HepG2 (cell line): Measurements from ENCODE around the gene CCDC97. TPM values are rescaled to one million over a fixed set of nuclear protein-coding genes. Genes with fewer than 3 reads are reported as not detected.

Source experiments
- ATAC-seq: fragments of 200-7000 bp; cut with Tn5 transposase; 3 replicates; pipeline ENCODE4 v1.9.1; 2020; ENCODE audit warnings: mild to moderate bottlenecking, moderate library complexity
- BruUV-seq: library from RNA; stranded (reverse); fragments of 400-500 nt; replicated peaks from 2 replicates; lab custom pipeline; 2021; lab: Mats Ljungman, UMichigan
- CTCF ChIA-PET: fragments of 300-600 bp; formaldehyde crosslinking; extraction: SDS; loops from one replicate; lab custom pipeline; 2021; ENCODE audit warnings: low total read pairs, inconsistent platforms, low intra/inter-chr PET ratio; lab: Yijun Ruan, JAX
- POLR2A ChIA-PET: fragments of 350-600 bp; sonication (Branson Sonifier 250); formaldehyde crosslinking; loops from one replicate; lab custom pipeline; 2020; ENCODE audit warnings: antibody characterized with exemption, inconsistent platforms; lab: Yijun Ruan, JAX
- DNase-seq: peaks from one replicate; pipeline ENCODE4 v3.0.0-alpha.2; 2015; ENCODE audit warnings: low spot score
- FAIRE-seq: peaks from 3 replicates; lab custom pipeline; 2011; peaks lifted over from hg19 to GRCh38; lab: Jason Lieb, UNC
- H2AFZ ChIP-seq: one replicate; pipeline ENCODE4 v1.6.1; 2011; ENCODE audit warnings: low read length, inconsistent platforms
- H3K27ac ChIP-seq: fragments of 300-600 bp; 3 replicates; pipeline ENCODE4 v1.8.0; 2011; ENCODE audit warnings: mixed run types, mild to moderate bottlenecking, mixed read lengths, low read length, inconsistent platforms; ENCODE audit not compliant: insufficient read depth; ENCODE audit errors: extremely low read length
- H3K27me3 ChIP-seq, 2 experiments: fragments of 200-600 bp in 1 of 2; 2 replicates in 1 of 2; 3 replicates in 1 of 2; pipeline versions ENCODE4 v1.6.0 to v1.8.0; 2011; ENCODE audit warnings: low read length in 2 of 2, mild to moderate bottlenecking in 2 of 2, moderate library complexity in 2 of 2, inconsistent platforms in 1 of 2; ENCODE audit not compliant: insufficient read depth in 2 of 2, control insufficient read depth in 1 of 2
- H3K36me3 ChIP-seq, 2 experiments: fragments of 200-600 bp in 1 of 2; replicated peaks in 1 of 2; 2 replicates in 1 of 2; 3 replicates in 1 of 2; pipeline versions ENCODE4 v1.5.1 to v1.8.0; 2011; ENCODE audit warnings: low read length in 2 of 2, inconsistent platforms in 1 of 2; ENCODE audit not compliant: insufficient read depth in 2 of 2, control insufficient read depth in 1 of 2
- H3K4me1 ChIP-seq: 2 replicates; pipeline ENCODE4 v1.5.1; 2012; ENCODE audit warnings: low read length, inconsistent platforms; ENCODE audit not compliant: insufficient read depth
- H3K4me2 ChIP-seq: 2 replicates; pipeline ENCODE4 v1.6.0; 2011; ENCODE audit warnings: low read depth, low read length, inconsistent platforms
- H3K4me3 ChIP-seq, 3 experiments: fragments of 200-600 bp in 1 of 3; sonication (generic), shearing (Covaris generic) in 1 of 3; replicated peaks in 1 of 3; 2 replicates each; pipeline ENCODE4 v1.5.1; 2011 to 2016; ENCODE audit warnings: low read length in 3 of 3, inconsistent platforms in 2 of 3, low read depth in 2 of 3, mild to moderate bottlenecking in 2 of 3, control low read depth in 1 of 3, mixed read lengths in 1 of 3; ENCODE audit not compliant: insufficient read depth in 1 of 3
- H3K79me2 ChIP-seq: one replicate; pipeline ENCODE4 v1.6.1; 2011; ENCODE audit warnings: low read length, inconsistent platforms; ENCODE audit not compliant: insufficient read depth
- H3K9ac ChIP-seq: 2 replicates; pipeline ENCODE4 v1.6.0; 2011; ENCODE audit warnings: mild to moderate bottlenecking, low read depth, low read length, inconsistent platforms; ENCODE audit not compliant: insufficient read depth
- H3K9me3 ChIP-seq: 2 replicates; pipeline ENCODE4 v1.5.1; 2012; ENCODE audit warnings: mild to moderate bottlenecking, low read length
- H4K20me1 ChIP-seq: 2 replicates; pipeline ENCODE4 v1.6.0; 2011; ENCODE audit warnings: inconsistent platforms, mild to moderate bottlenecking, low read length, moderate library complexity; ENCODE audit not compliant: insufficient read depth
- AGO2 ChIP-seq: fragments of 200-400 bp; formaldehyde crosslinking; optimal IDR thresholded peaks from 2 replicates; pipeline ENCODE3; 2017; ENCODE audit warnings: mild to moderate bottlenecking, low read depth, low read length, moderate library complexity
- ATRX ChIP-seq: sonication (generic); formaldehyde crosslinking; IDR thresholded peaks from 2 replicates; pipeline ENCODE4 v1.4.0; 2020; ENCODE audit warnings: missing genetic modification reagents, borderline replicate concordance
- MEF2D ChIP-seq: sonication (generic); formaldehyde crosslinking; IDR thresholded peaks from 2 replicates; pipeline ENCODE4 v1.5.1; 2020; ENCODE audit warnings: mild to moderate bottlenecking, missing genetic modification reagents
- NCOA1 ChIP-seq: sonication (generic); formaldehyde crosslinking; IDR thresholded peaks from 2 replicates; pipeline ENCODE4 v1.9.0; 2021; ENCODE audit warnings: missing genetic modification reagents
- POLR2AphosphoS5 ChIP-seq: IDR thresholded peaks from 2 replicates; pipeline ENCODE4 v1.6.1; 2012; ENCODE audit warnings: low read depth, low read length
- PPARG ChIP-seq: conservative IDR thresholded peaks from 2 replicates; pipeline ENCODE4 v1.6.1; 2016; ENCODE audit warnings: missing biosample characterization, missing genetic modification reagents
- RELA ChIP-seq: sonication (generic); formaldehyde crosslinking; IDR thresholded peaks from 2 replicates; pipeline ENCODE4 v1.4.0; 2020; ENCODE audit warnings: missing genetic modification reagents
- SMC3 ChIP-seq: IDR thresholded peaks from 2 replicates; pipeline ENCODE4 v1.6.1; 2011; ENCODE audit warnings: low read length, improper control_type of control experiment
- SPEN ChIP-seq: sonication (generic); formaldehyde crosslinking; IDR thresholded peaks from 2 replicates; pipeline ENCODE4 v1.5.1; 2020; ENCODE audit warnings: low read depth, mild to moderate bottlenecking, missing genetic modification reagents
- TBX2 ChIP-seq: sonication (generic); formaldehyde crosslinking; IDR thresholded peaks from 2 replicates; pipeline ENCODE4 v1.5.0; 2020; ENCODE audit warnings: missing genetic modification reagents, mild to moderate bottlenecking, borderline replicate concordance
- ZBED4 ChIP-seq: sonication (generic); formaldehyde crosslinking; IDR thresholded peaks from 2 replicates; pipeline ENCODE4 v1.4.0; 2020; ENCODE audit warnings: missing genetic modification reagents, borderline replicate concordance
- ZNF547 ChIP-seq: sonication (generic); formaldehyde crosslinking; IDR thresholded peaks from 2 replicates; pipeline ENCODE4 v1.5.1; 2020; ENCODE audit warnings: mild to moderate bottlenecking, missing genetic modification reagents
- ZNF557 ChIP-seq: sonication (generic); formaldehyde crosslinking; IDR thresholded peaks from 2 replicates; pipeline ENCODE4 v1.4.0; 2020; ENCODE audit warnings: missing genetic modification reagents
- ZNF652 ChIP-seq: IDR thresholded peaks from 2 replicates; pipeline ENCODE4 v1.6.1; 2016; ENCODE audit warnings: low read depth, borderline replicate concordance
- ZNF891 ChIP-seq: sonication (generic); formaldehyde crosslinking; IDR thresholded peaks from 2 replicates; pipeline ENCODE4 v1.5.0; 2020; ENCODE audit warnings: mild to moderate bottlenecking, missing genetic modification reagents
- WGBS: methylation state at CpG from one replicate; pipeline ENCODE4 v1.1.6; 2017; ENCODE audit warnings: low lambda C conversion rate; 5-methylcytosine and 5-hydroxymethylcytosine counted together
- in situ Hi-C: cut with HindIII; loops from 2 replicates; pipeline ENCODE4 v1.10.0; 2017; ENCODE audit warnings: low pct_unique_long_range_greater_than_20kb; ENCODE audit not compliant: extremely low pct_ligation_motif_present
- intact Hi-C: fragments of 100-400 bp; cut with micrococcal nuclease; formaldehyde crosslinking; loops from one replicate; pipeline ENCODE4 v1.10.0; 2022; ENCODE audit not compliant: unreplicated experiment
- polyA plus RNA-seq, 8 experiments: library from polyadenylated mRNA; depleted of rRNA in 3 of 8; stranded (reverse) in 7 of 8; unstranded in 1 of 8; fragments of >200 nt; fragmentation: Illumina TruSeq in 4 of 8; extraction: Trizol in 4 of 8; gene quantifications; 2 replicates each; pipeline versions ENCODE4 v1.2.1 to v1.2.3, GENCODE V29; 2011 to 2016; ENCODE audit warnings: low read depth in 4 of 8, missing spikeins in 1 of 8, mixed read lengths in 1 of 8; ENCODE audit not compliant: insufficient read depth in 1 of 8
- total RNA-seq, 5 experiments: library from RNA; depleted of rRNA; stranded (reverse); fragments of >200 nt; fragmentation: Illumina TruSeq; extraction: Trizol; gene quantifications; 2 replicates each; pipeline ENCODE4 v1.2.3, GENCODE V29; 2016; ENCODE audit warnings: low read depth in 1 of 5
- TF ChIP-seq, protein P1 (sequence below): sonication (generic); formaldehyde crosslinking; IDR thresholded peaks from 2 replicates; pipeline ENCODE4 v1.5.1; 2020; ENCODE audit warnings: mild to moderate bottlenecking, missing genetic modification reagents, moderate library complexity

Gene CCDC97
- total and polyA plus RNA-seq, 2 of the 13 experiments (the other 11 are each of a cell fraction or from before 2014, with no cell fraction given) = 6.2 to 7.3 TPM

DNA sequence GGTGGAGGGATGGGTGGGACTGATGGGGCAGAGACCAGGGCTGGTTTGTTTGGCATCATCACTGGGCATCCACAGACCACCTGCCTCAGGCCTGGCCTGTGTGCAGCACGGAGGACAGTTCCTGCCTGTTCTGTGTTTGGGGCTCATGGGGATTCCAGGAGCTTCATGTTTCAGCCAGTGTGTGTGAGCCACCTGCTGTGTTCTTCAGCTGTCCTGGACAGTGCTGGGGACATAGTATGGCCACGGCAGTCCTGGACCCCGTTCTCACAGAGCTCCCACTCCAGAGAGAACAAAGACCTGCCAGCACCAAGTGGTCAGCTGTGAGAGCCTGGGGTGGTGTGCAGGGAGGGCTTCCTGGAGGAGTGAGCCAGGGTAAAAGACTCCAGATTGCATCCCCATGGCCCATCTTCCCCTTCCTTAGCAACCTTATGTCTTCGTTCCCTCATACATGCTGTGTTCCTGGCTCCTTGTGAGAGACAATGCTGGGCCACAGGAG is 2.0 kb upstream of the CCDC97 start:
- TF ChIP-seq ATRX (CRISPR knock-in tag) = no peak
- TF ChIP-seq ZNF891 (CRISPR knock-in tag) = no peak
- TF ChIP-seq TBX2 (CRISPR knock-in tag) = no peak
- TF ChIP-seq ZNF547 (CRISPR knock-in tag) = 0 out of 2 replicates have a peak, but pooled peaks have one; percentile 28
- no peak for TF ChIP-seq PPARG (CRISPR knock-in tag)
- TF ChIP-seq SPEN (CRISPR knock-in tag) = peak; percentile 44; the same call in 1 of the 2 replicates
- no peak for TF ChIP-seq SMC3
- no peak for TF ChIP-seq ZBED4 (CRISPR knock-in tag)
- no peak for TF ChIP-seq ZNF652 (CRISPR knock-in tag)
- TF ChIP-seq ZNF557 (CRISPR knock-in tag) = no peak
- TF ChIP-seq POLR2AphosphoS5 = no peak
- peak; percentile 63 for TF ChIP-seq AGO2
- TF ChIP-seq, protein P1, sequence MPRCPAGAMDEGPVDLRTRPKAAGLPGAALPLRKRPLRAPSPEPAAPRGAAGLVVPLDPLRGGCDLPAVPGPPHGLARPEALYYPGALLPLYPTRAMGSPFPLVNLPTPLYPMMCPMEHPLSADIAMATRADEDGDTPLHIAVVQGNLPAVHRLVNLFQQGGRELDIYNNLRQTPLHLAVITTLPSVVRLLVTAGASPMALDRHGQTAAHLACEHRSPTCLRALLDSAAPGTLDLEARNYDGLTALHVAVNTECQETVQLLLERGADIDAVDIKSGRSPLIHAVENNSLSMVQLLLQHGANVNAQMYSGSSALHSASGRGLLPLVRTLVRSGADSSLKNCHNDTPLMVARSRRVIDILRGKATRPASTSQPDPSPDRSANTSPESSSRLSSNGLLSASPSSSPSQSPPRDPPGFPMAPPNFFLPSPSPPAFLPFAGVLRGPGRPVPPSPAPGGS (CRISPR knock-in tag) = no peak
- no peak for TF ChIP-seq MEF2D (CRISPR knock-in tag)
- no peak for TF ChIP-seq NCOA1 (CRISPR knock-in tag)
- 0 out of 2 replicates have a peak, but pooled peaks have one; percentile 6 for TF ChIP-seq RELA (CRISPR knock-in tag)
- TF ChIP-seq, all 625 proteins: peak for 4
- Histone ChIP-seq H2AFZ (no peak overlapping the region), H3K4me1 (peaks cover 28% of the 10 kb centered on the region), H3K9ac (no peak overlapping the region), H3K36me3 (peaks cover 24 to 53% of the 10 kb centered on the region in 2 experiments), H3K27ac (peak overlapping the region; percentile 4), H3K9me3 (no peaks in the 10 kb centered on the region), H3K79me2 (peaks cover 22% of the 10 kb centered on the region), H4K20me1 (no peaks in the 10 kb centered on the region), H3K27me3 (no peaks in the 10 kb centered on the region), H3K4me3 (no peak overlapping the region), H3K4me2 (no peak overlapping the region)
- WGBS = 87% methylated on average over 3 of the region's 4 CpGs
- ChIA-PET CTCF (interaction anchor here (1.0 to 1.2 kb wide), 3 partner anchors 45 to 181 kb away, joined by 5 to 6 read pairs (median 6); no protein-coding TSS in a partner anchor), POLR2A (interaction anchor here (1.2 to 5.3 kb wide), 5 partner anchors 10 to 104 kb away, joined by 4 to 55 read pairs (median 9); partner anchors contain the start of gene HNRNPUL1)
- ATAC-seq = no peak; the same call in 2 of the 3 replicates
- FAIRE-seq = no peak
- in situ Hi-C loops = loop anchor here (5.0 kb wide), 1 partner anchor 41 kb away; no protein-coding TSS in a partner anchor
- DNase-seq = no peak
- intact Hi-C loops = loop anchor here (2.0 kb wide), 1 partner anchor 45 kb away; no protein-coding TSS in a partner anchor
- BruUV-seq = no TSS peak
